Mesenchymal stem cell (in vitro differentiated cells and primary cell): ENCODE results near the gene DCDC1.
A peak's percentile ranks its signal among the peaks of the same experiment; 100 is the strongest.

Source experiments
- DNase-seq: peaks from one replicate; pipeline ENCODE4 v3.0.0-alpha.2; 2013
- H2AFZ ChIP-seq: one replicate; pipeline ENCODE4 v1.6.1; 2013; ENCODE audit warnings: low read depth, mild to moderate bottlenecking, control low read depth, inconsistent platforms, low read length, moderate library complexity
- H2AK5ac ChIP-seq: 2 replicates; pipeline ENCODE4 v1.6.1; 2013; ENCODE audit warnings: low read length, moderate library complexity, mild to moderate bottlenecking, inconsistent platforms; ENCODE audit not compliant: severe bottlenecking
- H2BK120ac ChIP-seq: one replicate; pipeline ENCODE4 v1.6.1; 2013; ENCODE audit warnings: low read depth, mild to moderate bottlenecking, inconsistent platforms, low read length, moderate library complexity
- H2BK12ac ChIP-seq, 2 experiments: one replicate each; pipeline ENCODE4 v1.6.1; 2013; ENCODE audit warnings: inconsistent platforms in 2 of 2, low read length in 2 of 2, mild to moderate bottlenecking in 2 of 2, moderate library complexity in 2 of 2, control low read depth in 1 of 2
- H2BK15ac ChIP-seq: one replicate; pipeline ENCODE4 v1.6.1; 2013; ENCODE audit warnings: mild to moderate bottlenecking, low read depth, inconsistent platforms; ENCODE audit not compliant: poor library complexity, severe bottlenecking
- H2BK5ac ChIP-seq: 2 replicates; pipeline ENCODE4 v1.6.1; 2013; ENCODE audit warnings: low read depth, mild to moderate bottlenecking, low read length, control low read depth, inconsistent platforms; ENCODE audit not compliant: poor library complexity, severe bottlenecking
- H3K14ac ChIP-seq, 2 experiments: one replicate each; pipeline ENCODE4 v1.6.1; 2013; ENCODE audit warnings: inconsistent platforms in 2 of 2, low read length in 2 of 2, control low read depth in 1 of 2, mild to moderate bottlenecking in 1 of 2, moderate library complexity in 1 of 2
- H3K18ac ChIP-seq, 2 experiments: one replicate each; pipeline ENCODE4 v1.6.1; 2013; ENCODE audit warnings: inconsistent platforms in 2 of 2, low read length in 2 of 2, control low read depth in 1 of 2, low read depth in 1 of 2, mild to moderate bottlenecking in 1 of 2
- H3K23ac ChIP-seq, 2 experiments: one replicate each; pipeline ENCODE4 v1.6.1; 2013; ENCODE audit warnings: inconsistent platforms in 2 of 2, low read length in 2 of 2, mild to moderate bottlenecking in 2 of 2, moderate library complexity in 2 of 2, control low read depth in 1 of 2
- H3K27ac ChIP-seq: 2 replicates; pipeline ENCODE4 v1.5.1; 2013; ENCODE audit warnings: mild to moderate bottlenecking, moderate library complexity, low read length, control low read depth, inconsistent platforms; ENCODE audit not compliant: poor library complexity, severe bottlenecking
- H3K27me3 ChIP-seq, 2 experiments: 2 replicates each; pipeline versions ENCODE4 v1.6.1 to v1.7.0; 2013; ENCODE audit warnings: low read length in 2 of 2, mild to moderate bottlenecking in 2 of 2, moderate library complexity in 2 of 2, control low read depth in 1 of 2, inconsistent platforms in 1 of 2; ENCODE audit not compliant: control insufficient read depth in 1 of 2, insufficient read depth in 1 of 2
- H3K36me3 ChIP-seq, 2 experiments: 2 replicates each; pipeline versions ENCODE4 v1.6.1 to v1.7.0; 2013; ENCODE audit warnings: low read length in 2 of 2, control low read depth in 1 of 2, inconsistent platforms in 1 of 2, low read depth in 1 of 2, mild to moderate bottlenecking in 1 of 2; ENCODE audit not compliant: insufficient read depth in 2 of 2, control insufficient read depth in 1 of 2
- H3K4ac ChIP-seq, 2 experiments: one replicate each; pipeline ENCODE4 v1.6.1; 2013; ENCODE audit warnings: inconsistent platforms in 2 of 2, low read length in 2 of 2, mild to moderate bottlenecking in 2 of 2, moderate library complexity in 2 of 2, control low read depth in 1 of 2, low read depth in 1 of 2
- H3K4me1 ChIP-seq: 2 replicates; pipeline ENCODE4 v1.6.1; 2013; ENCODE audit warnings: low read depth, low read length, control low read depth; ENCODE audit not compliant: control insufficient read depth, insufficient read depth
- H3K4me2 ChIP-seq: 2 replicates; pipeline ENCODE4 v1.6.1; 2013; ENCODE audit warnings: low read length, mild to moderate bottlenecking, inconsistent platforms; ENCODE audit not compliant: poor library complexity, severe bottlenecking
- H3K4me3 ChIP-seq, 2 experiments: 2 replicates each; pipeline versions ENCODE4 v1.5.1 to v1.7.0; 2013; ENCODE audit warnings: low read length in 2 of 2, mild to moderate bottlenecking in 2 of 2, control low read depth in 1 of 2, low read depth in 1 of 2; ENCODE audit not compliant: insufficient read depth in 1 of 2
- H3K79me1 ChIP-seq: replicated peaks from 2 replicates; pipeline ENCODE4 v1.6.1; 2013; ENCODE audit warnings: mild to moderate bottlenecking, control low read depth, low read length, inconsistent platforms; ENCODE audit not compliant: poor library complexity, severe bottlenecking
- H3K9ac ChIP-seq: 2 replicates; pipeline ENCODE4 v1.7.0; 2013; ENCODE audit warnings: mild to moderate bottlenecking, low read length, moderate library complexity
- H3K9me3 ChIP-seq: 2 replicates; pipeline ENCODE4 v1.7.0; 2013; ENCODE audit warnings: mild to moderate bottlenecking, low read length; ENCODE audit not compliant: control insufficient read depth
- H4K8ac ChIP-seq: one replicate; pipeline ENCODE4 v1.6.1; 2013; ENCODE audit warnings: inconsistent platforms, mild to moderate bottlenecking, low read length, moderate library complexity
- H4K91ac ChIP-seq: one replicate; pipeline ENCODE4 v1.6.1; 2013; ENCODE audit warnings: mild to moderate bottlenecking, low read length, inconsistent platforms
- WGBS: methylation state at CpG from one replicate; pipeline ENCODE4 v1.1.7; 2013; ENCODE audit warnings: mixed read lengths; 5-methylcytosine and 5-hydroxymethylcytosine counted together

DCDC1 gene

GRCh38 chr11:30823119-30823518 is 546.4 kb downstream of the DCDC1 start:
- Histone ChIP-seq H3K9me3 (no peaks in the 10 kb centered on the region), H3K4me3 (no peak overlapping the region), H2AK5ac (no peak overlapping the region), H3K27me3 (no peaks in the 10 kb centered on the region), H3K9ac (no peak overlapping the region), H3K23ac (no peak overlapping the region), H2AFZ (no peak overlapping the region), H2BK5ac (no peak overlapping the region), H3K79me1 (no peaks in the 10 kb centered on the region), H3K4ac (no peak overlapping the region), H3K18ac (no peak overlapping the region), H2BK120ac (no peak overlapping the region), H3K36me3 (no peaks in the 10 kb centered on the region), H3K4me2 (no peak overlapping the region), H3K14ac (no peak overlapping the region), H4K8ac (no peak overlapping the region), H2BK15ac (no peak overlapping the region), H2BK12ac (no peak overlapping the region), H4K91ac (no peak overlapping the region), H3K4me1 (no peaks in the 10 kb centered on the region), H3K27ac (no peak overlapping the region)
- WGBS: 88% methylated on average over 1 of the region's 1 CpG
- no peak for DNase-seq

GRCh38 chr11:30821438-30821965 is 548.0 kb downstream of the DCDC1 start:
- no peaks in the 10 kb centered on the region for H3K9me3 ChIP-seq
- no peak overlapping the region for H3K4me2 ChIP-seq
- H3K27ac ChIP-seq: no peak overlapping the region
- no peak overlapping the region for H3K9ac ChIP-seq
- no peaks in the 10 kb centered on the region for H3K4me1 ChIP-seq
- H2BK15ac ChIP-seq: no peak overlapping the region
- no peak overlapping the region for H2BK12ac ChIP-seq
- no peaks in the 10 kb centered on the region for H3K27me3 ChIP-seq
- H3K4me3 ChIP-seq: no peak overlapping the region
- H2BK120ac ChIP-seq: no peak overlapping the region
- 89% methylated on average over 2 of the region's 3 CpGs for WGBS
- no peak overlapping the region for H2BK5ac ChIP-seq
- no peak overlapping the region for H4K8ac ChIP-seq
- no peak overlapping the region for H3K23ac ChIP-seq
- H2AFZ ChIP-seq: no peak overlapping the region
- no peak overlapping the region for H3K4ac ChIP-seq
- H3K18ac ChIP-seq: no peak overlapping the region
- DNase-seq: no peak
- H3K36me3 ChIP-seq: no peaks in the 10 kb centered on the region
- no peaks in the 10 kb centered on the region for H3K79me1 ChIP-seq
- no peak overlapping the region for H2AK5ac ChIP-seq
- H3K14ac ChIP-seq: no peak overlapping the region
- no peak overlapping the region for H4K91ac ChIP-seq

- H3K4me2 ChIP-seq: no peak overlapping the region
- peak overlapping the region in 1 of 2 experiments; percentile 18 for H3K14ac ChIP-seq
- no peak overlapping the region for H3K23ac ChIP-seq
- no peaks in the 10 kb centered on the region for H3K27me3 ChIP-seq
- no peak overlapping the region for H3K4me3 ChIP-seq
- no peak overlapping the region for H2BK15ac ChIP-seq
- H2BK5ac ChIP-seq: no peak overlapping the region
- H3K18ac ChIP-seq: no peak overlapping the region
- no peak for DNase-seq
- H4K8ac ChIP-seq: no peak overlapping the region
- H4K91ac ChIP-seq: no peak overlapping the region
- no peak overlapping the region for H3K4ac ChIP-seq
- H2BK120ac ChIP-seq: no peak overlapping the region
- 50% methylated on average over 2 of the region's 2 CpGs for WGBS
- no peak overlapping the region for H2BK12ac ChIP-seq
- no peaks in the 10 kb centered on the region for H3K36me3 ChIP-seq
- H3K4me1 ChIP-seq: no peaks in the 10 kb centered on the region
- no peaks in the 10 kb centered on the region for H3K79me1 ChIP-seq
- no peaks in the 10 kb centered on the region for H3K9me3 ChIP-seq
- H2AFZ ChIP-seq: no peak overlapping the region
- H2AK5ac ChIP-seq: no peak overlapping the region
- no peak overlapping the region for H3K27ac ChIP-seq
- H3K9ac ChIP-seq: no peak overlapping the region
Measured at GRCh38 chr11:30818721-30819120, 550.8 kb downstream of the DCDC1 start.

- Histone ChIP-seq H3K9ac (no peak overlapping the region), H3K79me1 (no peaks in the 10 kb centered on the region), H2AFZ (no peak overlapping the region), H3K14ac (no peak overlapping the region), H3K27ac (no peak overlapping the region), H3K23ac (no peak overlapping the region), H4K8ac (no peak overlapping the region), H3K4me3 (no peak overlapping the region), H3K18ac (no peak overlapping the region), H3K4ac (no peak overlapping the region), H3K4me1 (no peaks in the 10 kb centered on the region), H4K91ac (no peak overlapping the region), H3K9me3 (no peaks in the 10 kb centered on the region), H3K4me2 (no peak overlapping the region), H2BK12ac (no peak overlapping the region), H2BK120ac (no peak overlapping the region), H3K27me3 (no peaks in the 10 kb centered on the region), H2AK5ac (no peak overlapping the region), H2BK5ac (no peak overlapping the region), H3K36me3 (no peaks in the 10 kb centered on the region), H2BK15ac (no peak overlapping the region)
- 32% methylated on average over 2 of the region's 4 CpGs for WGBS
- DNase-seq: no peak
Measured at GRCh38 chr11:30816959-30817880, 552.3 kb downstream of the DCDC1 start.
